Psoas muscle (tissue), 8 donors: Measurements from ENCODE around the gene MCOLN3. TPM values are rescaled to one million over a fixed set of nuclear protein-coding genes. Genes with fewer than 3 reads are reported as not detected.

Source experiments
- ATAC-seq, 4 donors: fragments of 200-7000 bp; cut with Tn5 transposase; one replicate each; pipeline ENCODE4 v1.9.1; 2020; ENCODE audit warnings: moderate library complexity in 3 of 4, mild to moderate bottlenecking in 2 of 4
- DNase-seq, 2 donors: peaks; one replicate each; pipeline ENCODE4 v3.0.0-alpha.2; 2020
- H3K27ac ChIP-seq: fragments of 200-600 bp; one replicate; pipeline ENCODE4 v1.8.0; 2022
- H3K27me3 ChIP-seq, 3 donors: fragments of 200-600 bp in 1 of 3; one replicate each; pipeline versions ENCODE4 v1.6.1 to v1.8.0; 2013 to 2022; ENCODE audit warnings: low read length in 2 of 3, mild to moderate bottlenecking in 2 of 3, moderate library complexity in 1 of 3; ENCODE audit not compliant: insufficient read depth in 3 of 3
- H3K36me3 ChIP-seq, 2 donors: fragments of 200-600 bp in 1 of 2; one replicate each; pipeline versions ENCODE4 v1.6.1 to v1.8.0; 2013 to 2022; ENCODE audit warnings: low read depth in 1 of 2, mild to moderate bottlenecking in 1 of 2, moderate library complexity in 1 of 2; ENCODE audit not compliant: insufficient read depth in 1 of 2
- H3K4me1 ChIP-seq: fragments of 200-600 bp; one replicate; pipeline ENCODE4 v1.8.0; 2022
- H3K4me3 ChIP-seq: fragments of 200-600 bp; one replicate; pipeline ENCODE4 v1.8.0; 2022; ENCODE audit warnings: mild to moderate bottlenecking
- H3K9me3 ChIP-seq: fragments of 200-600 bp; one replicate; pipeline ENCODE4 v1.8.0; 2022
- CTCF ChIP-seq: fragments of 200-600 bp; IDR thresholded peaks from one replicate; pipeline ENCODE4 v1.8.0; 2022; ENCODE audit warnings: antibody characterized with exemption
- WGBS, 3 donors: extraction: QIAGEN DNeasy Blood & Tissue Kit; methylation state at CpG; one replicate each; pipeline versions ENCODE4 v1.1.6 to v1.1.7; 2013; 5-methylcytosine and 5-hydroxymethylcytosine counted together
- intact Hi-C, 2 donors: fragments of 100-400 bp; cut with DNase I; formaldehyde crosslinking; loops; one replicate each; pipeline versions ENCODE4 v1.11.0 to v1.14.2; 2022
- polyA plus RNA-seq, 3 donors: library from polyadenylated mRNA; stranded (reverse); fragments of 200-250 nt; gene quantifications; one replicate each; pipeline ENCODE4 v1.2.3, GENCODE V29; 2013
- total RNA-seq, 4 donors: library from RNA; stranded (reverse); fragmentation: NEBNext Ultra II Directional in 2 of 4; extraction: Animal tissue kit (Norgen Biotek cat#: 25700) in 2 of 4; gene quantifications; one replicate each; pipeline versions ENCODE4 v1.2.1 to v1.2.4, GENCODE V29; 2021 to 2023
- donor health status: healthy with polysubstance abuse.
- donor health status: DM: no; HTN: no; CAD: no; lungs with moderate emphysema.
- donor health status: Bipolar disorder and iron deficiency.
- donor health status: healthy.
- donor health status: DM: yes; HTN: yes; CAD: no.
- donor health status: DM: no; HTN: no; CAD: no.
- donor health status: DM: no; HTN: no; CAD: no.
- donor health status: DM: yes; HTN: yes; CAD: no.

The MCOLN3 gene
- total and polyA plus RNA-seq, 7 donors: 0.06 to 0.62 (median 0.32) TPM; not detected in 3

DNA sequence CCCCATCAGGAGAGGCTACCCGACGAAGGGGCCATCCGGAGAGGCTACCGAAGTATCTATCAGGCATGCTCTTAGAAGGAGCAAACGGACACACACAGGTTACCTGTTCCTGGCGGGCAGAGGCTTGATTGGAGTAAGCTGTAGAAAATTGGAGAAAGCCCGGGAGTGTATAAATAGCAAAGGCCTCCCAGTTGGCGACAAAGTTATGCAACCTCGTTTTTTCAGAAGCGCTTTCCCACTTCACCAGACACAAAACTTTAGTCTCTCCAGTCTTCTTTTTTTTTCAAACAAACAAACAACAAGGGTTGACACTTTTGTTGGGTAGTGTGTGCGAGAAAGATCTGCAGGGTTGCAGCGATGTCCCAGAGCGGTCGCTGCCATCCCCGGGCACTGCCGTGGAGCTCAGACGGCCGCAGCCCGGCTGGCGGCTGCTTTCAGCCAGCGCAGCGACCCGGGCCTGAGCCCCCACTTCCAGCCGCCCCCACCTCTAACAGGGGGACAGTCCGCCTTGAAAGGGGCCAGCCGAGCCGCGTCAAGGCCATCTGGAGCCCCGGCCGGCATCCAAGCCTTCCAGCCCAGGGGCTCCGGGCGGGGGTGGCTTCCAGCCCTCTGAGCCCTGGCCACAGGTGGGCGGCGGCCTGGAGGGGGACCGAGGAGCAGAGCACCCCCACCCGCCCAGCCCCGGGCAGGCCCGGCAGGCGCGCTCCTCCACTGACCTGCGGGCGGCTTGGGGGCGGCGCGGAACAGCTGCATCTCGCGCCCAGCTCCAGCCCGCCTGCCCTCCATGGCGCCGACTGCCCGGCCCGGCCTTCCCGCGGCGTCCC, 616 bp downstream of the MCOLN3 start:
- H3K36me3 ChIP-seq: no peaks in the 10 kb centered on the region
- 3 to 4% (median 3%) methylated on average over 37 to 55 of the region's 55 CpGs for WGBS, 3 donors
- intact Hi-C loops: no loop called here
- peaks cover 5% of the 10 kb centered on the region for H3K4me1 ChIP-seq
- H3K27ac ChIP-seq: no peak overlapping the region
- H3K9me3 ChIP-seq: no peaks in the 10 kb centered on the region
- peaks cover 8 to 75% (median 15%) of the 10 kb centered on the region in 3 donors for H3K27me3 ChIP-seq
- peak overlapping the region; percentile 62 for H3K4me3 ChIP-seq
- DNase-seq (peak in 1 of 2 donors; percentile 30), ATAC-seq (peak; percentile 39 to 58 (median 55))
- no peak for TF ChIP-seq CTCF

GRCh38 chr1:85047144-85047471, 1.2 kb downstream of the MCOLN3 start:
- TF ChIP-seq CTCF: no peak
- intact Hi-C loops: no loop called here
- DNase-seq: no peak
- Histone ChIP-seq H3K36me3 (no peaks in the 10 kb centered on the region), H3K27ac (no peak overlapping the region), H3K4me3 (peak overlapping the region; percentile 62), H3K27me3 (peaks cover 8 to 75% (median 15%) of the 10 kb centered on the region in 3 donors), H3K4me1 (peaks cover 5% of the 10 kb centered on the region), H3K9me3 (no peaks in the 10 kb centered on the region)
- WGBS, 3 donors: 32 to 39% (median 38%) methylated on average over 12 of the region's 12 CpGs
- peak in 1 of 4 donors; percentile 8 for ATAC-seq

DNA sequence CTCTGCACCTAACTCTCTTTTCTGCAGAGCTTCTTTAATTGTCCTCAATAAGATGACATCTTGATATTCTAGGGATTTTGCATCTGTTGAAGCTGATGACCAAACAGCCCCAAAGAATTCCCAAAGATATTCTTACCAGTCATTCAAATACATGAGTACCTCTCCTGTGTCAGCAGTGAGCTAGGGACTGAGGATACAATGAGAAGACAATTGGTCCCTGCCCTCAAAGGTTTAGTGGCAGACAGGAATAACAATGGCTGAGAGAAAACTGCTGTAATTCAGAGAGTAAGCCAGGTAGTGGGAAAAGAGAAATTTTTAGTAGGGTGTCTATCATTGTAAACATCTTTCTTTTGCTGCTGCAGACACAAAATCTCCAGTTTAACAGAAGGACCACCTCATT, 5.9 kb downstream of the MCOLN3 start:
- no peaks in the 10 kb centered on the region for H3K9me3 ChIP-seq

GRCh38 chr1:85041793-85042192, 6.5 kb downstream of the MCOLN3 start:
- WGBS, 3 donors: 88 to 91% (median 89%) methylated on average over 5 of the region's 5 CpGs
- Histone ChIP-seq H3K9me3 (no peaks in the 10 kb centered on the region), H3K36me3 (no peaks in the 10 kb centered on the region), H3K27me3 (peaks cover 0 to 29% (median 6%) of the 10 kb centered on the region in 3 donors), H3K4me1 (no peaks in the 10 kb centered on the region), H3K27ac (no peak overlapping the region), H3K4me3 (no peak overlapping the region)
- DNase-seq: no peak
- no peak for ATAC-seq
- intact Hi-C loops: no loop called here
- no peak for TF ChIP-seq CTCF

More for the DNA sequence above, 5.9 kb downstream of the MCOLN3 start:
- no peak for TF ChIP-seq CTCF
- Histone ChIP-seq H3K27me3 (peaks cover 3 to 35% (median 6%) of the 10 kb centered on the region in 3 donors), H3K4me1 (peaks cover under 1% of the 10 kb centered on the region), H3K4me3 (no peak overlapping the region), H3K27ac (no peak overlapping the region), H3K36me3 (no peaks in the 10 kb centered on the region)
- intact Hi-C loops: no loop called here
- DNase-seq: no peak
- ATAC-seq: no peak
